Glutamatergic neuron (in vitro differentiated cells): ENCODE data around the gene ZNF407. TPM values are rescaled to one million over a fixed set of nuclear protein-coding genes. Genes with fewer than 3 reads are reported as not detected.

Experiments
- DNase-seq: peaks from one replicate; pipeline ENCODE4 v3.0.0; 2022
- H3K27ac Mint-ChIP-seq: one replicate; pipeline ENCODE4 v1.8.0; 2020; ENCODE audit warnings: mild to moderate bottlenecking, mixed read lengths, inconsistent platforms; ENCODE audit not compliant: unreplicated experiment
- H3K27me3 Mint-ChIP-seq: one replicate; pipeline ENCODE4 v1.8.0; 2020; ENCODE audit warnings: mild to moderate bottlenecking, moderate library complexity, mixed read lengths, inconsistent platforms; ENCODE audit not compliant: unreplicated experiment
- H3K36me3 Mint-ChIP-seq: one replicate; pipeline ENCODE4 v1.8.0; 2020; ENCODE audit warnings: mild to moderate bottlenecking, mixed read lengths, inconsistent platforms; ENCODE audit not compliant: unreplicated experiment
- H3K4me1 Mint-ChIP-seq: one replicate; pipeline ENCODE4 v1.8.0; 2020; ENCODE audit warnings: mild to moderate bottlenecking, low read depth, mixed read lengths, inconsistent platforms; ENCODE audit not compliant: unreplicated experiment
- H3K4me3 Mint-ChIP-seq: one replicate; pipeline ENCODE4 v1.8.0; 2020; ENCODE audit warnings: mild to moderate bottlenecking, mixed read lengths, inconsistent platforms; ENCODE audit not compliant: unreplicated experiment
- H3K9me3 Mint-ChIP-seq: one replicate; pipeline ENCODE4 v1.8.0; 2020; ENCODE audit warnings: mild to moderate bottlenecking, moderate library complexity, mixed read lengths, inconsistent platforms; ENCODE audit not compliant: unreplicated experiment
- total RNA-seq: library from RNA; stranded (reverse); fragmentation: NEBNext Ultra II Directional; extraction: Animal tissue kit (Norgen Biotek cat#: 25700); gene quantifications from one replicate; pipeline ENCODE4 v1.2.1, GENCODE V29; 2021; ENCODE audit not compliant: unreplicated experiment
- TF ChIP-seq, protein P1 (sequence below): fragments of 200-600 bp; sonication (generic); IDR thresholded peaks from one replicate; pipeline ENCODE4 v1.5.0; 2021; ENCODE audit not compliant: partially characterized antibody, unreplicated experiment

ZNF407 gene
- total RNA-seq, 1 donor from 2014 or later = 15.8 TPM

- H3K27ac Mint-ChIP-seq = no peak overlapping the region
- no peaks in the 10 kb centered on the region for H3K9me3 Mint-ChIP-seq
- no peaks in the 10 kb centered on the region for H3K36me3 Mint-ChIP-seq
- no peak overlapping the region for H3K4me3 Mint-ChIP-seq
- H3K4me1 Mint-ChIP-seq = no peaks in the 10 kb centered on the region
- H3K27me3 Mint-ChIP-seq = no peaks in the 10 kb centered on the region
- TF ChIP-seq, protein P1, sequence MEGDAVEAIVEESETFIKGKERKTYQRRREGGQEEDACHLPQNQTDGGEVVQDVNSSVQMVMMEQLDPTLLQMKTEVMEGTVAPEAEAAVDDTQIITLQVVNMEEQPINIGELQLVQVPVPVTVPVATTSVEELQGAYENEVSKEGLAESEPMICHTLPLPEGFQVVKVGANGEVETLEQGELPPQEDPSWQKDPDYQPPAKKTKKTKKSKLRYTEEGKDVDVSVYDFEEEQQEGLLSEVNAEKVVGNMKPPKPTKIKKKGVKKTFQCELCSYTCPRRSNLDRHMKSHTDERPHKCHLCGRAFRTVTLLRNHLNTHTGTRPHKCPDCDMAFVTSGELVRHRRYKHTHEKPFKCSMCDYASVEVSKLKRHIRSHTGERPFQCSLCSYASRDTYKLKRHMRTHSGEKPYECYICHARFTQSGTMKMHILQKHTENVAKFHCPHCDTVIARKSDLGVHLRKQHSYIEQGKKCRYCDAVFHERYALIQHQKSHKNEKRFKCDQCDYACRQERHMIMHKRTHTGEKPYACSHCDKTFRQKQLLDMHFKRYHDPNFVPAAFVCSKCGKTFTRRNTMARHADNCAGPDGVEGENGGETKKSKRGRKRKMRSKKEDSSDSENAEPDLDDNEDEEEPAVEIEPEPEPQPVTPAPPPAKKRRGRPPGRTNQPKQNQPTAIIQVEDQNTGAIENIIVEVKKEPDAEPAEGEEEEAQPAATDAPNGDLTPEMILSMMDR = no peak
- DNase-seq = no peak
Observed at GRCh38 chr18:74731097-74731496, 133.4 kb downstream of the ZNF407 start.

- no peaks in the 10 kb centered on the region for H3K4me1 Mint-ChIP-seq
- H3K27me3 Mint-ChIP-seq = no peaks in the 10 kb centered on the region
- no peaks in the 10 kb centered on the region for H3K36me3 Mint-ChIP-seq
- no peak overlapping the region for H3K27ac Mint-ChIP-seq
- DNase-seq = no peak
- H3K4me3 Mint-ChIP-seq = no peak overlapping the region
- TF ChIP-seq, protein P1 = no peak
- H3K9me3 Mint-ChIP-seq = no peaks in the 10 kb centered on the region
Observed at GRCh38 chr18:74732380-74732779, 134.7 kb downstream of the ZNF407 start.

- no peak for DNase-seq
- Mint-ChIP-seq H3K27ac (no peak overlapping the region), H3K4me1 (no peaks in the 10 kb centered on the region)
Observed at GRCh38 chr18:74733598-74733997, 135.9 kb downstream of the ZNF407 start.

GRCh38 chr18:74734013-74734444, 136.4 kb downstream of the ZNF407 start:
- H3K27ac Mint-ChIP-seq = no peak overlapping the region
- H3K27me3 Mint-ChIP-seq = peaks cover 2% of the 10 kb centered on the region
- DNase-seq = no peak
- TF ChIP-seq, protein P1 = no peak
- H3K36me3 Mint-ChIP-seq = no peaks in the 10 kb centered on the region
- H3K4me1 Mint-ChIP-seq = no peaks in the 10 kb centered on the region
- H3K9me3 Mint-ChIP-seq = no peaks in the 10 kb centered on the region
- no peak overlapping the region for H3K4me3 Mint-ChIP-seq

More at GRCh38 chr18:74733598-74733997, 135.9 kb downstream of the ZNF407 start:
- TF ChIP-seq, protein P1 = no peak
- H3K4me3 Mint-ChIP-seq = no peak overlapping the region
- no peaks in the 10 kb centered on the region for H3K9me3 Mint-ChIP-seq
- peaks cover 2% of the 10 kb centered on the region for H3K27me3 Mint-ChIP-seq
- no peaks in the 10 kb centered on the region for H3K36me3 Mint-ChIP-seq

GRCh38 chr18:74739926-74740325, 142.3 kb downstream of the ZNF407 start:
- TF ChIP-seq, protein P1 = peak; percentile 18
- Mint-ChIP-seq H3K27me3 (peaks cover 2% of the 10 kb centered on the region), H3K36me3 (no peaks in the 10 kb centered on the region), H3K27ac (no peak overlapping the region), H3K9me3 (no peaks in the 10 kb centered on the region), H3K4me1 (peaks cover 9% of the 10 kb centered on the region), H3K4me3 (no peak overlapping the region)
- no peak for DNase-seq
